ENCODE measurements around the gene MYOM3. TPM values are rescaled to one million over a fixed set of nuclear protein-coding genes. Genes with fewer than 3 reads are reported as not detected.

Gene MYOM3
- total and polyA plus RNA-seq, 2 of the 13 experiments (the other 11 are each of a cell fraction or from before 2014, with no cell fraction given), result 5.8 to 15.3 TPM

- TF ChIP-seq ZFP41 (CRISPR knock-in tag; IDR thresholded peaks at IDR 0.05; ENCODE audit: borderline replicate concordance), result no peak
- TF ChIP-seq DMAP1 (CRISPR knock-in tag; IDR thresholded peaks at IDR 0.05), result no peak
- TF ChIP-seq, protein P1, sequence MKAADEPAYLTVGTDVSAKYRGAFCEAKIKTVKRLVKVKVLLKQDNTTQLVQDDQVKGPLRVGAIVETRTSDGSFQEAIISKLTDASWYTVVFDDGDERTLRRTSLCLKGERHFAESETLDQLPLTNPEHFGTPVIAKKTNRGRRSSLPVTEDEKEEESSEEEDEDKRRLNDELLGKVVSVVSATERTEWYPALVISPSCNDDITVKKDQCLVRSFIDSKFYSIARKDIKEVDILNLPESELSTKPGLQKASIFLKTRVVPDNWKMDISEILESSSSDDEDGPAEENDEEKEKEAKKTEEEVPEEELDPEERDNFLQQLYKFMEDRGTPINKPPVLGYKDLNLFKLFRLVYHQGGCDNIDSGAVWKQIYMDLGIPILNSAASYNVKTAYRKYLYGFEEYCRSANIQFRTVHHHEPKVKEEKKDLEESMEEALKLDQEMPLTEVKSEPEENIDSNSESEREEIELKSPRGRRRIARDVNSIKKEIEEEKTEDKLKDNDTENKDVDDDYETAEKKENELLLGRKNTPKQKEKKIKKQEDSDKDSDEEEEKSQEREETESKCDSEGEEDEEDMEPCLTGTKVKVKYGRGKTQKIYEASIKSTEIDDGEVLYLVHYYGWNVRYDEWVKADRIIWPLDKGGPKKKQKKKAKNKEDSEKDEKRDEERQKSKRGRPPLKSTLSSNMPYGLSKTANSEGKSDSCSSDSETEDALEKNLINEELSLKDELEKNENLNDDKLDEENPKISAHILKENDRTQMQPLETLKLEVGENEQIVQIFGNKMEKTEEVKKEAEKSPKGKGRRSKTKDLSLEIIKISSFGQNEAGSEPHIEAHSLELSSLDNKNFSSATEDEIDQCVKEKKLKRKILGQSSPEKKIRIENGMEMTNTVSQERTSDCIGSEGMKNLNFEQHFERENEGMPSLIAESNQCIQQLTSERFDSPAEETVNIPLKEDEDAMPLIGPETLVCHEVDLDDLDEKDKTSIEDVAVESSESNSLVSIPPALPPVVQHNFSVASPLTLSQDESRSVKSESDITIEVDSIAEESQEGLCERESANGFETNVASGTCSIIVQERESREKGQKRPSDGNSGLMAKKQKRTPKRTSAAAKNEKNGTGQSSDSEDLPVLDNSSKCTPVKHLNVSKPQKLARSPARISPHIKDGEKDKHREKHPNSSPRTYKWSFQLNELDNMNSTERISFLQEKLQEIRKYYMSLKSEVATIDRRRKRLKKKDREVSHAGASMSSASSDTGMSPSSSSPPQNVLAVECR (CRISPR knock-in tag; IDR thresholded peaks at IDR 0.05; ENCODE audit: borderline replicate concordance), result peak; percentile 61
- no peak for TF ChIP-seq MATR3 (CRISPR knock-in tag; IDR thresholded peaks at IDR 0.05)
- TF ChIP-seq FOXK2 (IDR thresholded peaks at IDR 0.05), result peak; percentile 42; the same call in 1 of the 2 replicates
- peak; percentile 79 for TF ChIP-seq HDAC2 (CRISPR knock-in tag; IDR thresholded peaks at IDR 0.05)
- TF ChIP-seq ZNF746 (CRISPR knock-in tag; IDR thresholded peaks at IDR 0.05), result peak; percentile 75; the same call in 1 of the 2 replicates
- no peak for TF ChIP-seq MTF1 (CRISPR knock-in tag; IDR thresholded peaks at IDR 0.05)
- peak; percentile 69; the same call in 1 of the 2 replicates for TF ChIP-seq ZNF441 (CRISPR knock-in tag; IDR thresholded peaks at IDR 0.05; ENCODE audit: borderline replicate concordance)
- no peak for TF ChIP-seq JUNB (CRISPR knock-in tag; IDR thresholded peaks at IDR 0.05; ENCODE audit: borderline replicate concordance)
- no peak for TF ChIP-seq ZNF557 (CRISPR knock-in tag; IDR thresholded peaks at IDR 0.05)
- TF ChIP-seq ZC3H13 (CRISPR knock-in tag; IDR thresholded peaks at IDR 0.05), result no peak
- TF ChIP-seq ZNF180 (CRISPR knock-in tag; IDR thresholded peaks at IDR 0.05; ENCODE audit: borderline replicate concordance, low read depth), result no peak
- TF ChIP-seq TBL1XR1 (IDR thresholded peaks at IDR 0.05; ENCODE audit: borderline replicate concordance, low read length, partially characterized antibody), result peak; percentile 30
- TF ChIP-seq KMT2B (CRISPR knock-in tag; IDR thresholded peaks at IDR 0.05), result no peak
- peak; percentile 15; the same call in 1 of the 2 replicates for TF ChIP-seq NFYC (CRISPR knock-in tag; IDR thresholded peaks at IDR 0.05)
- TF ChIP-seq ZIK1 (CRISPR knock-in tag; IDR thresholded peaks at IDR 0.05; ENCODE audit: borderline replicate concordance, low read depth), result no peak
- TF ChIP-seq ZBTB21 (CRISPR knock-in tag; IDR thresholded peaks at IDR 0.05), result 0 out of 2 replicates have a peak, but pooled peaks have one; percentile 35
- no peak for TF ChIP-seq SRY (CRISPR knock-in tag; IDR thresholded peaks at IDR 0.05)
- peak; percentile 62; the same call in 1 of the 2 replicates for TF ChIP-seq ARID2 (CRISPR knock-in tag; IDR thresholded peaks at IDR 0.05; ENCODE audit: borderline replicate concordance)
- no peak for TF ChIP-seq NKX3-1 (CRISPR knock-in tag; IDR thresholded peaks at IDR 0.05)
- TF ChIP-seq TFE3 (CRISPR knock-in tag; IDR thresholded peaks at IDR 0.05), result no peak
These were observed 93.0 kb downstream of the MYOM3 start (continued) for GRCh38 chr1:24018611-24019580.

Measured in HepG2 (cell line).